Neural progenitor cell (in vitro differentiated cells): ENCODE measurements around the gene SH2D3C. TPM values are rescaled to one million over a fixed set of nuclear protein-coding genes. Genes with fewer than 3 reads are reported as not detected.

ENCODE experiments used
- DNase-seq: peaks from one replicate; pipeline ENCODE4 v3.0.0-alpha.2; 2016; ENCODE audit warnings: low spot score
- H2AFZ ChIP-seq: fragments of 200-600 bp; sonication (generic); replicated peaks from 2 replicates; pipeline ENCODE4 v1.6.1; 2016; ENCODE audit warnings: antibody characterized with exemption
- H3F3A ChIP-seq: fragments of 200-600 bp; sonication (generic); 2 replicates; pipeline ENCODE4 v1.6.1; 2016; ENCODE audit warnings: antibody characterized with exemption, low read depth
- H3K27ac ChIP-seq: fragments of 200-600 bp; sonication (generic); 2 replicates; pipeline ENCODE4 v1.5.1; 2016; ENCODE audit warnings: mild to moderate bottlenecking
- H3K27me3 ChIP-seq: fragments of 200-600 bp; sonication (generic); 2 replicates; pipeline ENCODE4 v1.6.1; 2016; ENCODE audit warnings: mild to moderate bottlenecking, moderate library complexity
- H3K36me3 ChIP-seq: fragments of 200-600 bp; sonication (generic); 2 replicates; pipeline ENCODE4 v1.5.1; 2016
- H3K4me1 ChIP-seq: fragments of 200-600 bp; sonication (generic); 2 replicates; pipeline ENCODE4 v1.6.1; 2016; ENCODE audit warnings: mixed run types
- H3K4me2 ChIP-seq: fragments of 200-600 bp; sonication (generic); 2 replicates; pipeline ENCODE4 v1.6.1; 2016
- H3K4me3 ChIP-seq: fragments of 200-600 bp; sonication (generic); 2 replicates; pipeline ENCODE4 v1.5.1; 2016
- H3K79me2 ChIP-seq: fragments of 200-600 bp; sonication (generic); 2 replicates; pipeline ENCODE4 v1.6.1; 2016; ENCODE audit warnings: low read depth
- H3K9ac ChIP-seq: fragments of 200-600 bp; sonication (generic); 2 replicates; pipeline ENCODE4 v1.6.1; 2016
- H3K9me3 ChIP-seq: fragments of 200-600 bp; sonication (generic); 2 replicates; pipeline ENCODE4 v1.5.1; 2016; ENCODE audit warnings: low read depth
- H4K20me1 ChIP-seq: fragments of 200-600 bp; sonication (generic); 2 replicates; pipeline ENCODE4 v1.6.1; 2016; ENCODE audit warnings: low read depth
- H3K27ac Mint-ChIP-seq: 3 replicates; pipeline ENCODE4 v1.8.0; 2021; ENCODE audit warnings: mixed read lengths
- H3K27me3 Mint-ChIP-seq: 2 replicates; pipeline ENCODE4 v1.8.0; 2022; ENCODE audit warnings: low read depth, mild to moderate bottlenecking, inconsistent platforms, moderate library complexity, mixed read lengths; ENCODE audit not compliant: insufficient read depth
- H3K36me3 Mint-ChIP-seq: 3 replicates; pipeline ENCODE4 v1.8.0; 2021; ENCODE audit warnings: mixed read lengths
- H3K4me1 Mint-ChIP-seq: 3 replicates; pipeline ENCODE4 v1.8.0; 2021; ENCODE audit warnings: mixed read lengths
- H3K4me3 Mint-ChIP-seq: 3 replicates; pipeline ENCODE4 v1.8.0; 2021; ENCODE audit warnings: mild to moderate bottlenecking, moderate library complexity, mixed read lengths
- H3K9me3 Mint-ChIP-seq: 3 replicates; pipeline ENCODE4 v1.8.0; 2020; ENCODE audit warnings: mixed read lengths
- EZH2 ChIP-seq: fragments of 200-600 bp; sonication (generic); IDR thresholded peaks from 2 replicates; pipeline ENCODE4 v1.6.1; 2017; ENCODE audit warnings: antibody characterized with exemption, mild to moderate bottlenecking, moderate library complexity
- EZH2phosphoT487 ChIP-seq: fragments of 200-600 bp; sonication (generic); IDR thresholded peaks from 2 replicates; pipeline ENCODE4 v1.6.1; 2017; ENCODE audit warnings: antibody characterized with exemption
- total RNA-seq: library from RNA; depleted of rRNA; stranded (reverse); fragments of >200 nt; gene quantifications from 2 replicates; pipeline ENCODE4 v1.2.3, GENCODE V29; 2015; ENCODE audit warnings: low replicate concordance
- TF ChIP-seq, protein P1 (sequence below): fragments of 200-600 bp; sonication (generic); IDR thresholded peaks from 2 replicates; pipeline ENCODE4 v1.5.1; 2017; ENCODE audit warnings: antibody characterized with exemption, mild to moderate bottlenecking

The SH2D3C gene
- total RNA-seq, 1 donor from 2014 or later = 1.9 TPM

DNA sequence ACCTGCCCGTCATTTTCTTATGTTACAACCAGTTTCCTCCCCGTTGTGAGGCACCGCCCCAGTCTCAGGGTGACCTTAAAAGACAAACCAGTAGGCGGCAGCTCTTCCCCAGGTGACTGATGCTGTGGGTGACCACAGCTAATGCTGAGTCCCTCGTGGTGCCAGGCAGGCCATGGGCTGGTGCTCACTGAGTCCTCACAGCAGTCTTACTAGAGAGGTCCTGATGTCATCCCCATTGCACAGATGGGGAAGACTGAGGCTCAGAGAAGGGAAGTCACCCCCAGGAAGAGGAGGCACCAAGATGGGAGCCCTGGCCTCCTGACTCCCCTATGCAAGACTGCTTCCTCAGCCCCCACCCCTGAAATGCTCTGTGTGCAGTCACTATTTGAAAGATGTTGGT lies 70.7 kb downstream of the SH2D3C start:
- Histone ChIP-seq H3F3A (no peaks in the 10 kb centered on the region), H3K9ac (no peak overlapping the region), H3K79me2 (no peaks in the 10 kb centered on the region), H3K27me3 (no peaks in the 10 kb centered on the region), H3K4me2 (no peak overlapping the region), H3K36me3 (no peaks in the 10 kb centered on the region), H3K9me3 (no peaks in the 10 kb centered on the region), H4K20me1 (no peaks in the 10 kb centered on the region), H3K4me3 (no peak overlapping the region), H3K4me1 (peaks cover 22% of the 10 kb centered on the region), H2AFZ (no peak overlapping the region), H3K27ac (no peak overlapping the region)
- Mint-ChIP-seq H3K9me3 (peaks cover 3% of the 10 kb centered on the region), H3K27me3 (no peaks in the 10 kb centered on the region), H3K4me1 (peaks cover 32% of the 10 kb centered on the region), H3K27ac (no peak overlapping the region), H3K4me3 (peak overlapping the region; percentile 50), H3K36me3 (no peaks in the 10 kb centered on the region)
- DNase-seq = no peak
- TF ChIP-seq, protein P1, sequence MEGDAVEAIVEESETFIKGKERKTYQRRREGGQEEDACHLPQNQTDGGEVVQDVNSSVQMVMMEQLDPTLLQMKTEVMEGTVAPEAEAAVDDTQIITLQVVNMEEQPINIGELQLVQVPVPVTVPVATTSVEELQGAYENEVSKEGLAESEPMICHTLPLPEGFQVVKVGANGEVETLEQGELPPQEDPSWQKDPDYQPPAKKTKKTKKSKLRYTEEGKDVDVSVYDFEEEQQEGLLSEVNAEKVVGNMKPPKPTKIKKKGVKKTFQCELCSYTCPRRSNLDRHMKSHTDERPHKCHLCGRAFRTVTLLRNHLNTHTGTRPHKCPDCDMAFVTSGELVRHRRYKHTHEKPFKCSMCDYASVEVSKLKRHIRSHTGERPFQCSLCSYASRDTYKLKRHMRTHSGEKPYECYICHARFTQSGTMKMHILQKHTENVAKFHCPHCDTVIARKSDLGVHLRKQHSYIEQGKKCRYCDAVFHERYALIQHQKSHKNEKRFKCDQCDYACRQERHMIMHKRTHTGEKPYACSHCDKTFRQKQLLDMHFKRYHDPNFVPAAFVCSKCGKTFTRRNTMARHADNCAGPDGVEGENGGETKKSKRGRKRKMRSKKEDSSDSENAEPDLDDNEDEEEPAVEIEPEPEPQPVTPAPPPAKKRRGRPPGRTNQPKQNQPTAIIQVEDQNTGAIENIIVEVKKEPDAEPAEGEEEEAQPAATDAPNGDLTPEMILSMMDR = no peak
- TF ChIP-seq EZH2phosphoT487 (no peak), EZH2 (no peak)

- DNase-seq = peak; percentile 37
- H3K27ac Mint-ChIP-seq = peak within 1 kb of the TSS; percentile 63
Observed at GRCh38 chr9:127706836-127707241, 71.6 kb downstream of the SH2D3C start, which contains the start of gene CFAP157. TSS of gene CFAP157 (plus strand) at chr9:127706988. CDS start at chr9:127707032, 44 bp downstream.

GRCh38 chr9:127705577-127706379 lies 72.7 kb downstream of the SH2D3C start:
- no peaks in the 10 kb centered on the region for H3K9me3 ChIP-seq
- no peaks in the 10 kb centered on the region for H3K27me3 ChIP-seq
- H2AFZ ChIP-seq = peak overlapping the region; percentile 76
- no peak overlapping the region for H3K27ac ChIP-seq
- peaks cover 13% of the 10 kb centered on the region for H3K4me1 ChIP-seq
- no peak overlapping the region for H3K9ac ChIP-seq
- peaks cover 24% of the 10 kb centered on the region for H3K4me1 Mint-ChIP-seq
- DNase-seq = no peak
- H3K79me2 ChIP-seq = no peaks in the 10 kb centered on the region
- H4K20me1 ChIP-seq = no peaks in the 10 kb centered on the region
- peaks cover 3% of the 10 kb centered on the region for H3K9me3 Mint-ChIP-seq
- no peaks in the 10 kb centered on the region for H3K27me3 Mint-ChIP-seq
- H3K4me2 ChIP-seq = peak overlapping the region; percentile 18
- H3K36me3 ChIP-seq = no peaks in the 10 kb centered on the region
- H3K4me3 Mint-ChIP-seq = no peak overlapping the region
- H3F3A ChIP-seq = no peaks in the 10 kb centered on the region
- no peak overlapping the region for H3K4me3 ChIP-seq
- H3K27ac Mint-ChIP-seq = peak overlapping the region; percentile 52
- no peaks in the 10 kb centered on the region for H3K36me3 Mint-ChIP-seq
- TF ChIP-seq, protein P1 = no peak
- no peak for TF ChIP-seq EZH2phosphoT487
- no peak for TF ChIP-seq EZH2

More at GRCh38 chr9:127706836-127707241, 71.6 kb downstream of the SH2D3C start, which contains the start of gene CFAP157:
- TF ChIP-seq, protein P1 = no peak
- no peak for TF ChIP-seq EZH2phosphoT487
- no peak for TF ChIP-seq EZH2
- Histone ChIP-seq H3K27me3 (no peaks in the 10 kb centered on the region), H3K4me2 (no peak within 1 kb of the TSS), H3K4me3 (no peak within 1 kb of the TSS), H3K9ac (no peak within 1 kb of the TSS), H2AFZ (peak within 1 kb of the TSS; percentile 76), H4K20me1 (no peaks in the 10 kb centered on the region), H3K9me3 (no peaks in the 10 kb centered on the region), H3K79me2 (no peaks in the 10 kb centered on the region), H3F3A (no peaks in the 10 kb centered on the region), H3K36me3 (no peaks in the 10 kb centered on the region), H3K4me1 (peaks cover 16% of the 10 kb centered on the region), H3K27ac (no peak within 1 kb of the TSS)
- Mint-ChIP-seq H3K4me3 (peak within 1 kb of the TSS; percentile 77), H3K4me1 (peaks cover 32% of the 10 kb centered on the region), H3K36me3 (no peaks in the 10 kb centered on the region), H3K9me3 (peaks cover 3% of the 10 kb centered on the region), H3K27me3 (no peaks in the 10 kb centered on the region)
